Endothelial cell of umbilical vein (primary cell): Measurements from ENCODE around the gene RHOH. TPM values are rescaled to one million over a fixed set of nuclear protein-coding genes. Genes with fewer than 3 reads are reported as not detected.

Experiments
- BruUV-seq: library from RNA; stranded (reverse); fragments of 400-500 nt; replicated peaks from 2 replicates; lab custom pipeline; 2021; lab: Mats Ljungman, UMichigan
- CTCF ChIA-PET: fragments of 300-600, 350-600 bp; sonication (Branson Sonifier 250); formaldehyde crosslinking; loops from one replicate; lab custom pipeline; 2021; ENCODE audit warnings: antibody characterized with exemption, inconsistent platforms; lab: Charles Lee
- POLR2A ChIA-PET: fragments of 300-600, 350-600 bp; sonication (Branson Sonifier 250); formaldehyde crosslinking; loops from one replicate; lab custom pipeline; 2021; ENCODE audit warnings: antibody characterized with exemption, inconsistent platforms; lab: Charles Lee
- DNase-seq: peaks from one replicate; pipeline ENCODE4 v3.0.0-alpha.2; 2011; ENCODE audit warnings: low read depth, low spot score
- FAIRE-seq: peaks from 2 replicates; lab custom pipeline; 2011; peaks lifted over from hg19 to GRCh38; lab: Jason Lieb, UNC
- H2AFZ ChIP-seq: 2 replicates; pipeline ENCODE4 v1.6.0; 2012; ENCODE audit warnings: low read depth, low read length, control low read depth, inconsistent platforms
- H3K27ac ChIP-seq: 2 replicates; pipeline ENCODE4 v1.5.1; 2011; ENCODE audit warnings: low read depth, mild to moderate bottlenecking, control low read depth, low read length, moderate library complexity; ENCODE audit not compliant: insufficient read depth
- H3K27me3 ChIP-seq, 2 experiments: 2 replicates each; pipeline versions ENCODE4 v1.6.0 to v1.6.1; 2011; ENCODE audit warnings: low read length in 2 of 2, mixed read lengths in 1 of 2; ENCODE audit not compliant: control insufficient read depth in 2 of 2, insufficient read depth in 2 of 2
- H3K36me3 ChIP-seq, 2 experiments: 2 replicates in 1 of 2; 3 replicates in 1 of 2; pipeline ENCODE4 v1.5.1; 2011; ENCODE audit warnings: low read length in 2 of 2, mild to moderate bottlenecking in 1 of 2, moderate library complexity in 1 of 2; ENCODE audit not compliant: control insufficient read depth in 2 of 2, insufficient read depth in 2 of 2; ENCODE audit errors: extremely low read depth in 1 of 2
- H3K4me1 ChIP-seq: 3 replicates; pipeline ENCODE4 v1.5.1; 2011; ENCODE audit warnings: mild to moderate bottlenecking, low read length; ENCODE audit not compliant: control insufficient read depth, insufficient read depth; ENCODE audit errors: extremely low read depth
- H3K4me2 ChIP-seq: 2 replicates; pipeline ENCODE4 v1.6.1; 2011; ENCODE audit warnings: low read length, control low read depth, mixed read lengths; ENCODE audit not compliant: insufficient read depth
- H3K4me3 ChIP-seq, 3 experiments: fragments of 200-600 bp in 1 of 3; sonication (generic), shearing (Covaris generic) in 1 of 3; replicated peaks in 1 of 3; 2 replicates each; pipeline ENCODE4 v1.5.1; 2011 to 2016; ENCODE audit warnings: control low read depth in 3 of 3, low read length in 3 of 3, mild to moderate bottlenecking in 2 of 3, inconsistent platforms in 1 of 3, low read depth in 1 of 3, moderate library complexity in 1 of 3; ENCODE audit not compliant: insufficient read depth in 1 of 3
- H3K79me2 ChIP-seq: 2 replicates; pipeline ENCODE4 v1.6.0; 2012; ENCODE audit warnings: low read length, inconsistent platforms; ENCODE audit not compliant: control insufficient read depth, insufficient read depth
- H3K9ac ChIP-seq: replicated peaks from 2 replicates; pipeline ENCODE3; 2011; ENCODE audit warnings: low read length, control low read depth; ENCODE audit not compliant: insufficient read depth; ENCODE audit errors: extremely low read depth
- H3K9me1 ChIP-seq: replicated peaks from 3 replicates; pipeline ENCODE4 v1.6.0; 2011; ENCODE audit warnings: mild to moderate bottlenecking, low read length; ENCODE audit not compliant: control insufficient read depth, insufficient read depth; ENCODE audit errors: extremely low read depth
- H3K9me3 ChIP-seq: replicated peaks from 2 replicates; pipeline ENCODE4 v1.5.1; 2012; ENCODE audit warnings: low read length, inconsistent platforms; ENCODE audit not compliant: control insufficient read depth, insufficient read depth
- H4K20me1 ChIP-seq: replicated peaks from 2 replicates; pipeline ENCODE3; 2011; ENCODE audit warnings: mild to moderate bottlenecking, low read length; ENCODE audit not compliant: control insufficient read depth, insufficient read depth; ENCODE audit errors: extremely low read depth
- EZH2 ChIP-seq: IDR thresholded peaks from 2 replicates; pipeline ENCODE4 v1.6.1; 2012; ENCODE audit warnings: borderline replicate concordance, low read depth, mild to moderate bottlenecking, moderate library complexity, low read length, inconsistent platforms; ENCODE audit not compliant: severe bottlenecking
- FOS ChIP-seq: IDR thresholded peaks from 2 replicates; pipeline ENCODE4 v1.6.1; 2011; ENCODE audit warnings: mild to moderate bottlenecking, low read length, moderate library complexity, borderline replicate concordance; ENCODE audit not compliant: insufficient read depth
- GATA2 ChIP-seq: IDR thresholded peaks from 2 replicates; pipeline ENCODE4 v1.7.0; 2011; ENCODE audit warnings: low read depth, mild to moderate bottlenecking, moderate library complexity, mixed read lengths, low read length; ENCODE audit not compliant: insufficient read length, insufficient read depth
- JUN ChIP-seq: IDR thresholded peaks from 2 replicates; pipeline ENCODE4 v1.6.1; 2011; ENCODE audit warnings: borderline replicate concordance, low read depth; ENCODE audit not compliant: insufficient read length, insufficient read depth
- MYC ChIP-seq: IDR thresholded peaks from one replicate; pipeline ENCODE4 v1.6.1; 2011; ENCODE audit warnings: mild to moderate bottlenecking, low read depth, low read length
- POLR2A ChIP-seq: IDR thresholded peaks from 2 replicates; pipeline ENCODE4 v1.6.1; 2012; ENCODE audit warnings: low read depth, mild to moderate bottlenecking, control low read depth, low read length
- POLR2AphosphoS5 ChIP-seq: IDR thresholded peaks from 2 replicates; pipeline ENCODE4 v1.6.1; 2012; ENCODE audit warnings: low read depth, mild to moderate bottlenecking, control low read depth, low read length, moderate library complexity; ENCODE audit not compliant: insufficient read depth
- dilution Hi-C: fragments of 300-500 bp; cut with MboI; formaldehyde crosslinking; loops from one replicate; pipeline ENCODE4 v1.15.0; 2019; ENCODE audit warnings: low sequenced_read_pairs; ENCODE audit not compliant: extremely low pct_ligation_motif_present
- intact Hi-C: fragments of 100-400 bp; cut with micrococcal nuclease; formaldehyde crosslinking; loops from one replicate; pipeline ENCODE4 v1.10.0; 2022
- polyA plus RNA-seq, 4 experiments: library from polyadenylated mRNA; depleted of rRNA in 3 of 4; stranded (reverse) in 3 of 4; unstranded in 1 of 4; fragments of >200 nt; gene quantifications; 2 replicates each; pipeline versions ENCODE4 v1.2.1 to v1.2.3, GENCODE V29; 2011 to 2012; ENCODE audit warnings: missing spikeins in 1 of 4
- total RNA-seq: library from RNA; stranded (reverse); gene quantifications from 2 replicates; pipeline ENCODE4 v1.2.3, GENCODE V29; 2021
- TF ChIP-seq, protein P1 (sequence below): IDR thresholded peaks from 2 replicates; pipeline ENCODE4 v1.6.1; 2011; ENCODE audit not compliant: insufficient read depth, insufficient read length
- TF ChIP-seq, protein P2 (sequence below), 2 donors: IDR thresholded peaks; 1 replicate in 1 of 2; 2 replicates in 1 of 2; pipeline ENCODE4 v1.5.1; 2011; ENCODE audit warnings: low read length in 2 of 2, mild to moderate bottlenecking in 2 of 2, moderate library complexity in 2 of 2, control low read depth in 1 of 2, inconsistent platforms in 1 of 2, low read depth in 1 of 2; ENCODE audit not compliant: insufficient read depth in 1 of 2; ENCODE audit errors: extremely low read depth in 1 of 2

The RHOH gene
- total and polyA plus RNA-seq, 2 donors (not counting 3 experiments of a cell fraction or from before 2014, with no cell fraction given) = not detected

DNA sequence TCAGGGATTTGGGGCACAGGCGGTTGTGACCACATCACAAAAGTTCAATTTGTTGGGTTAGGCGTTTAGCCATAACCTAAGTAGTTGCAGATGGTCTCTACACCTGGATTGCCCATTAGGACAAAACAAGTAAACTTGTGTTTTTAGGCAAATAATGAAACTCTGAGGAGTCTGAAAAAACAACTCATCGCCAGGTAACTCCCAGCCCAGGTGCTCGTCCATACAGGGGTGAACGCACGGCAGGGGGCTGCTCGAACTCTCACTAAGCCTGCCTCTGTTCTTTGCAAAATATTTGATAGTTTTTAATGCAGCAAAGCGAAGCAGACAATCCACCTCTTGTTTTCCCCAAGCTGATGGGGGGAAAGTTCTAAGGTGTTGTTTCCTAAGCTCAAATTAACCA is 559 bp upstream of the RHOH start:
- Histone ChIP-seq H3K36me3 (no peaks in the 10 kb centered on the region), H3K4me1 (peaks cover 4% of the 10 kb centered on the region), H2AFZ (no peak overlapping the region), H3K9me1 (no peaks in the 10 kb centered on the region), H4K20me1 (no peaks in the 10 kb centered on the region), H3K9ac (no peak overlapping the region), H3K9me3 (no peaks in the 10 kb centered on the region), H3K4me3 (no peak overlapping the region), H3K27ac (no peak overlapping the region), H3K4me2 (peak overlapping the region; percentile 9), H3K79me2 (no peaks in the 10 kb centered on the region), H3K27me3 (no peaks in the 10 kb centered on the region)
- intact Hi-C loops (no loop called here), dilution Hi-C loops (no loop called here)
- FAIRE-seq = no peak
- DNase-seq = no peak
- ChIA-PET CTCF (interaction anchor here (0.7 to 1.1 kb wide), 2 partner anchors 12 to 237 kb away, joined by 3 read pairs; no protein-coding TSS in a partner anchor), POLR2A (no interaction called here)
- BruUV-seq = no TSS peak
- TF ChIP-seq, protein P1, sequence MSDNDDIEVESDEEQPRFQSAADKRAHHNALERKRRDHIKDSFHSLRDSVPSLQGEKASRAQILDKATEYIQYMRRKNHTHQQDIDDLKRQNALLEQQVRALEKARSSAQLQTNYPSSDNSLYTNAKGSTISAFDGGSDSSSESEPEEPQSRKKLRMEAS = no peak
- no peak for TF ChIP-seq MYC
- no peak for TF ChIP-seq JUN
- no peak for TF ChIP-seq EZH2
- TF ChIP-seq POLR2AphosphoS5 = no peak
- TF ChIP-seq FOS = no peak

DNA sequence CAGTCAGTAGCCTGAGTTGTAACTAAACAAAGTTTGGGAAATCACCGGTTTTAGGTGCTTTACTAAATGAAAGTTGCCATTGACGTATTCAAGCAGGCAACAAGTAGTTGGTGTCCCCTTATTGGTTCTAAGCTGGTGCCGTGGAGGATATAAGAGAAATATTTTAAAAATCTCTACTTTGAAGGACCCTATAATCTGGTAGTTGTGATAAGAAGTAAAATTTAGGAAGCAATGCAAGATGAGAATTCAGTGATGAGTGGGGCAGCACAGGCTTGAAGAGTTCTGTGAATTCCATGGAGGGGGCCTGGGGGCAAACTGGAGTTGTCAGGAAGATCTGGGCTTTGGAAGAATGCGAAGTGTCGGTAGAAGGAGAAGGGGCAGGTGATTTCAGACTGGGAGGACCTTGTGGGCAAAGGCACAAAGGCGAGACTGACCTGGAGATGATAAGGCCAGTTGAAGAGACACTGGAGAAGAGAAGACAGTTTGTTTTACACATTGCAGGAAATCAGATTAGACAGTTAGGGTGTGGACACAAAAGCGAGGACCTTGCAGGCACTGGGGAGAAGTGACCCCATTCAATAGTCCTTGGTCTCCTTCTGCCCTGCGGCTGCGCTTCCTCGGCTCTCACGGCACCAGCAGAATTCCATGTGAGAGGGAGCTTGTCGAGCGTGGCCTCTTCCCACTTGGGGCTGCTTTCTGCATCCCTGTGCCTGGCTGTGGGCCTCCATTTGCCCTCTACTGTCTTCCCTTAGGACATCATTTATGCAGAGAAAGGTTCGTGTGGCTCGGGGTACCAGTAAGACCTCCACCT is 1.3 kb downstream of the RHOH start:
- no peak overlapping the region for H3K27ac ChIP-seq
- H3K9me1 ChIP-seq = no peaks in the 10 kb centered on the region
- BruUV-seq = no TSS peak
- peaks cover 4% of the 10 kb centered on the region for H3K4me1 ChIP-seq
- DNase-seq = no peak
- no peak overlapping the region for H3K9ac ChIP-seq
- POLR2A ChIA-PET = no interaction called here
- no peak overlapping the region for H3K4me3 ChIP-seq
- no peak for TF ChIP-seq GATA2
- no peak for TF ChIP-seq JUN
- TF ChIP-seq EZH2 = no peak
- no peak for TF ChIP-seq POLR2AphosphoS5
- TF ChIP-seq, protein P2, sequence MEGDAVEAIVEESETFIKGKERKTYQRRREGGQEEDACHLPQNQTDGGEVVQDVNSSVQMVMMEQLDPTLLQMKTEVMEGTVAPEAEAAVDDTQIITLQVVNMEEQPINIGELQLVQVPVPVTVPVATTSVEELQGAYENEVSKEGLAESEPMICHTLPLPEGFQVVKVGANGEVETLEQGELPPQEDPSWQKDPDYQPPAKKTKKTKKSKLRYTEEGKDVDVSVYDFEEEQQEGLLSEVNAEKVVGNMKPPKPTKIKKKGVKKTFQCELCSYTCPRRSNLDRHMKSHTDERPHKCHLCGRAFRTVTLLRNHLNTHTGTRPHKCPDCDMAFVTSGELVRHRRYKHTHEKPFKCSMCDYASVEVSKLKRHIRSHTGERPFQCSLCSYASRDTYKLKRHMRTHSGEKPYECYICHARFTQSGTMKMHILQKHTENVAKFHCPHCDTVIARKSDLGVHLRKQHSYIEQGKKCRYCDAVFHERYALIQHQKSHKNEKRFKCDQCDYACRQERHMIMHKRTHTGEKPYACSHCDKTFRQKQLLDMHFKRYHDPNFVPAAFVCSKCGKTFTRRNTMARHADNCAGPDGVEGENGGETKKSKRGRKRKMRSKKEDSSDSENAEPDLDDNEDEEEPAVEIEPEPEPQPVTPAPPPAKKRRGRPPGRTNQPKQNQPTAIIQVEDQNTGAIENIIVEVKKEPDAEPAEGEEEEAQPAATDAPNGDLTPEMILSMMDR (IDR thresholded peaks at IDR 0.05; ENCODE audit: extremely low read depth in 1 of 2, insufficient read depth in 1 of 2, low read depth in 1 of 2, low read length in 2 of 2) = no peak
- TF ChIP-seq FOS = no peak
- TF ChIP-seq MYC = no peak
- TF ChIP-seq, protein P1 = no peak
- no peak for TF ChIP-seq POLR2A
- H3K9me3 ChIP-seq = no peaks in the 10 kb centered on the region
- intact Hi-C loops (no loop called here), dilution Hi-C loops (no loop called here)
- no peak overlapping the region for H2AFZ ChIP-seq
- H3K27me3 ChIP-seq = no peaks in the 10 kb centered on the region
- no peaks in the 10 kb centered on the region for H3K79me2 ChIP-seq
- no peaks in the 10 kb centered on the region for H3K36me3 ChIP-seq
- no peaks in the 10 kb centered on the region for H4K20me1 ChIP-seq
- no peak overlapping the region for H3K4me2 ChIP-seq
- FAIRE-seq = no peak
- CTCF ChIA-PET = interaction anchor here (0.8 to 0.9 kb wide), 2 partner anchors 10 to 112 kb away, joined by 3 read pairs; no protein-coding TSS in a partner anchor
